GM18526 (cell line): ENCODE data around the gene TBC1D3B.

Experiments used
- POLR2A ChIP-seq: IDR thresholded peaks from 3 replicates; pipeline ENCODE4 v1.6.1; 2011; ENCODE audit not compliant: insufficient read length; ENCODE audit errors: extremely low read depth

TBC1D3B gene

DNA sequence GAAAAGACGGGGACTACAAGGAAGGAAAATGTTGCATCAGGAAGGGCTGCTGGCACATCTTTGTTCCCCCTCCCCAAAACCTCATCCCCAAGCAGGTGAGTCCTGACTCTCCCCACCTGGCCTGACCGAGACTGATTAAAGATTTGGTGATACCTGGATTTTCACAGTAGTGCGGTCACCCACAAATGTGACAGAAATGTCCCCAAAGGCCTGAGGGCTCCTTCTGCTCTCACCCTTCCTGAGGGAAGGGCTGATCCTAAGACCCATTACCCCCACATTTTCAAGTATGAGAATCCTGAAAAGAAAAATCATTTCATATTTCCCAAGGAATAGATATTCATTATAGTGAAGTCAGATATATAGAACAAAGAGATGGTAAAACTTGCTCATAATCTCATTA lies 28.8 kb downstream of the TBC1D3B start:
- no peak for TF ChIP-seq POLR2A

DNA sequence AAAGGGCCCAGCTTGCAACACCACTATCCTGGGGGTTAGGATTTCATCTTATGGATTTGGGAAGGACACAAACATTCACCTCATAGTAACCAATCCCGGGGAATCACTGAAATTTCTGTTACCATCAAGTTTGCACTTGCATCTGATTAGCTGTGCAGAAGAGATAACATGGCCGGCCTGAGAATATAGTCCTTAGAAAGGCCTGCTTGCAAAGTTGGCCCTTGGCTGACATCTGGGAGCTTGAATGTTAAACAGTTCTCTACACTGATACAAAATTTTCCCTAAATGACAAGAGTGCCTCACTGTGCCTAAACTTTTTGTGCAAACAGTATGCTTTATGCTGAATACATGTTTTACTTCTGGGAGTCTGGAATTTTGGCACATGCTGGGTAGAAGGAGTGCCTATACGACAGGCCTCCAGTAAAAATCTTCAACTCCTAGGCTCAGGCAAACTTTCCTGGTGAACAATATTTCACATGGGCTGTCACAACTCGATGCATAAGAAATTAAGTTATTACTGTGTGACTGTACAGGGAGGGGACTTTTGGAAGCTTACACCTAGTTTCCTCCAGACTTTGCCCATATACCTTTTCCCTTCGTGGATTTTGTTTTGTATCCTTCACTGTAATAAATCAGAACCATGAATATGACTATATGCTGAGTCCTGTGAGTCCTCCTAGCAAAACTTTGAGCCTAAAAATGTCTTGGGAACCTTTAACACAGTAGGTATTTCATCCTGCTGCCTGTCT lies 31.3 kb downstream of the TBC1D3B start:
- no peak for TF ChIP-seq POLR2A

DNA sequence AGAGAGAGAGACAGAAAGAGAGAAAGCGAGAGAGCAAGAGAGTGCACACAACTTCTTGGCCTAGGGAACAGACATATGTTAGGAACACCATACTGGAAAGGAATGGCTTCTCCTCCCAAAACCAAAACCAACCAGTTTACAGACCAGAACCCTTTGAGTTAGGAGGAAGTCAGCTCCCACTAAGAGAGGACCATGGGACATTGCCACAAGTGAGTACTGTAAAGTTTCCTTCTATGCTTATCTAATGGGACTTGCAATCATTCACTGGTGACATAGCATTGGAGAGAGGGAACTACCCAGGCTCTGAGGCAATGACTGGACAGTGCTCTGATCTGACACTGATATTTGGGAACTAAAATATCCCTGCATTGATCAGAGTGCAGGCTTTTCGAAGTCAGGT lies 32.4 kb downstream of the TBC1D3B start:
- no peak for TF ChIP-seq POLR2A

DNA sequence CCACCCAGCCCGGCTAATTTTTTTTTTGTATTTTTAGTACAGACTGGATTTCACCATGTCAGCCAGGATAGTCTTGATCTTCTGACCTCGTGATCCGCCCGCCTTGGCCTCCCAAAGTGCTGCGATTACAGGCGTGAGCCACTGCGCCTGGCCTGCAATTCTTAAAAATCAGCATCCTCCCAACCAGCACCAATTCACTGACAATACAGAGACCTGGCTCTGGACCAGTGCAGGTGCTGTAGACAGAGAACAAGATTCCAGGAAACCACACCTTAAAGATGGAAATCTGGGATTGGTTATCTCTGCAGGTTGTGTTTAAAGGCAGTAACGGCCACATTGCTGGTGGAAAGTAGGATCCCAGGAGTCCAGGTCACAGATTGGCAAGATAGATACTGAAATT lies 33.6 kb downstream of the TBC1D3B start:
- no peak for TF ChIP-seq POLR2A

DNA sequence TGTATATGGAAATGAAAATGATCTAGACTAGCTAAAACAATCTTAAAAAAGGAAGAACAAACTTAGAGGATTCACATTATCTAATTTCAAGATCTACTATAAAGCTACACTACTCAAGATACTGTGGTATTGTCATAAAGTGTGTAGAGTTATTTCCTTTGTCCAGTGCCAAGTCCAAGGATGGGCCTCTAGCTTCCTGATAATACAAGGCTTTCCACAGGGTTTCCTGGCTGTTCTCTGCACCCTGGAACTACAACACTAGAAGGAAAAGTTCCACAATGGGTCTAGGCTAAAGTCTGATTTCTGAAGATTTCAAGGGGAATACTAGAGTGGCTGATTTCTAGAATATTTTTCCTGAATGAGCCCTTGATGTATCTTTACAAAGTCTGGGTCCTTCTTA lies 34.2 kb downstream of the TBC1D3B start:
- TF ChIP-seq POLR2A, result no peak

DNA sequence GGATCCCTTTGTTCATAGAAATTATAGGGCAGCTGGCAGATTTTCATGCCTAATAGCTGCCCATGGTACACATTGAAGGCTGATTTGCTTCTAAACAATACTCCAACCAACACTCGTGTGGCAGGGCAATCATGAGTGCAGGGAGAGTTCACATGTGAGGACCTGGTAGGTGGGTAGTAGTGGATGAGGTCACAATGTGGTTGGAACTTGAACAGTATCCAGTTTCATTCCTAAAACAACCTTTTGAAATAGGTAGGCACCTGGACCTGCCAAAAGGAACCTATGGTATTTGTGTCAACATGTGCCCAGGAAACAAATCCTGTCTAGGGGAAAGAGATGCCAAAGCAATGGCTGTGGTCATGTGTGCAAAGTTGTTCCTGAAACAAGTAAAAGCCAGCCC lies 40.0 kb downstream of the TBC1D3B start:
- TF ChIP-seq POLR2A, result no peak

DNA sequence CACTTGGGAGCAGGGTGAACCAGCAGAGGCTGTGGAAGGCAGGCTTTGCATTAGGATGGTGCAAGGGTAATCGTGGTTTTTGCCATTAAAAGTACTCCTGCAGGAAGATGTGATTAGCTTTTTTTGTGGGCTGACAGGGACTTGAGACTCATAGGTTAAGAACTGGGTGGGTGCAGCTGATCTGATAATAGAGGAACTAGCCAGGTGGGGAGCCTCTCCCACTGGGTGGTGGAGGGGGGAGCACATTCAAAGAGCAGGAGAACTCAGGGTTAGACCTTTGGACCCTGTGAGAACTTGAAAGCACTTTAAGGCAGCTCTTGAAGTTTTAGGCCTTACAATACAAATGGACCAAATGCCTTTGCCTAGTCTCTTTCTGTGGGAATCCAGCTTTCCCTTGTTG lies 40.4 kb downstream of the TBC1D3B start:
- no peak for TF ChIP-seq POLR2A

DNA sequence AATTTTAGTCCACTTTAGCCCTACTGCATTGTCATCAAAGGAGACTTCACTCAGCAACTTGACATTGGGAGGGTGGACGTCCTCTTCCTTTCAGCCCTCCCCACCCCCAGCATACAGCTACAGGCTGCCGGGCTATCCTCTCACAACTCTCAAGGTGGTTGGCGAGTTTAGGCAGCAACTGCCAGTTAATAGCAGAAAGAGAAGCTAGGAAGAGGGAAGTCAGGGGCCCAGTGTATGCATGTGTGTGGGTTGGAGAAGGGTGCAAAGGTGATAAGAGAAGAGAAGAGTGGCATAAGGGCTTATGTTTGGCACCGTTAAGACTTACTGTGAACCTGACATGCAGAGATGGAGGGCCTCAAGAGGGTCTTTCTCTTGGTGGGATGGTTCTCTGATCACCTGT lies 41.0 kb downstream of the TBC1D3B start:
- TF ChIP-seq POLR2A, result no peak

DNA sequence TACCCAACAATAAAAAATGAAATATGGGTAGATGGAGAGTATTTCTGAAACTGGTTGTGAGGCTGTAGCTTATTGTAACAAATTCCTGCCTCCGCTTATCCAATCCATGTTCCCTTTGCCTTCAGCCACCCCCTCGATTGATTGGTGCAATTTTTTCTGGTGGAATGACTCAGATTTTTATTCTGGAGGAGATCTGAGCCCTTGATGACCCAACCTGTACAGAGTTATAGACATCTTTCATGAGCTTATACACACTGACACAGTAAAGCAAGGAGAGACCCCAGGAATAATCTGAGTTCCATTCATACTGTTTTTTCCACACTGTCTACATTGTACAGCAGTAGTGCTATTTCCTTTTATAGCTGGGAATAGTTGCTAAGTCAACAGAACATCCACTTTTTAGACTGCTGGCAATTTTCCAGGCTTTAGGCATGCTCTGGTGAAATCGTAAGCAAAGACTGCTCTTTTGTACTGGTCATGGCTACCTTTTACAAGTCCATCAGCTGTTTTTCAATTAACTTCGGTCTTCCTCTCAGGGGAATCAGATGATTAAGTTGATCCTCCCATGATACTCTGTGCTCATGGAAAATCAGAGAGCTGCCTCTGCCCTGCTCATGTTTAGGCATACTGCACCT lies 42.7 kb downstream of the TBC1D3B start:
- TF ChIP-seq POLR2A, result no peak

DNA sequence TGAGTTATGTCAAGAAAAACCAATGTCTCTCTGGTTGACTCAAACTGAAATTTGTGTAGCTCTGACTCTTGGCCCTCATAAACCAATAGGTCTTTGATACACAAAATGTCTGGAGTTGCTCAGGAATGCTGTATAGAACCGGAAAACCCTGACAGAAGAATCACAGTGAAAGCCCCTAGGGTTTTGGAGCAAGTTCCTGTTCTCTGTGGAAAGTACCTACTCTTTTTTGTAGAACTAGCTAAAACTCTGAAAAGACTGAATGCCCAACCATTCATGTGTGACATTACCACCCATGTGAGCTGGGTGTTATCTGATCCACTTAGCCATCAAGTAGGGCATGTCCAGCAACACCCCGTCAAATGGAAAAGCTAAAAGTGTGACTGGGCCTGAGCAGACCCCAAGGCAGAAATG lies 44.0 kb downstream of the TBC1D3B start:
- no peak for TF ChIP-seq POLR2A

DNA sequence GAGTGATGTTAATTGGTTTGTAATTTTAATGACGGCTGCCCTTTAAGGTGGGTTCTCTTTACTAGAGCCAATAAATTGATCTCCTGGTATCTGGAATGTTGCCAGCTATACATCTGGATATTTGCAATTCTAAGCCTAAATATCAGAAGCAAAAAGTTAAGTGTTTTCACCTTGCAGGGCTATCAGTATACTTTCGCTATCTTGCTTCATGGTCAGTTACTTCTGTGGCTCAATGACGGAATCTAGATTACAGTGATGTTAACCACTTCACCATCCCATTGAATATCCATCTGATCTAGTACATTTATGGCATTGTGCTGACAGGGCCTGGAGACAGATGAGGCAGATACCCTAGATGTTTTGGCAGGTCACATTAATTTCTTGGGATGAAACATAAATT lies 44.5 kb downstream of the TBC1D3B start:
- no peak for TF ChIP-seq POLR2A

DNA sequence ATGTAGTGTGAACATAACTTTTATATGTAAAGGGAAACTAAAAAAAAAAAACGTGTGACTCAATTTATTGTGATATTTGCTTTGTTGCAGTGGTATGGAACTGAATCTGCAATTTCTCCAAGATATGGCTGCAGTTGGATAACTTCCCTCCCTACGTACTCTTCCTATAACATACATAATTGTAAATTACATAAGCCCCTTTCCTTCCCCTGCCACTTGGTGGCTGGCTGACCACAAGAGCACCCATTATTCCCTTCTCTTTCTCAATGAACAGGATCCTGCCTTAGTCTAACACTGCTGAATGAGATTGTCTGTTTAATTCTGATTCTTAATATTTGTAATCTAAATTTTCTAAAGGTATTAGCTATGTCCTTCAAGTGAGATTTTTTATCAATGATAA lies 45.0 kb downstream of the TBC1D3B start:
- TF ChIP-seq POLR2A, result no peak

DNA sequence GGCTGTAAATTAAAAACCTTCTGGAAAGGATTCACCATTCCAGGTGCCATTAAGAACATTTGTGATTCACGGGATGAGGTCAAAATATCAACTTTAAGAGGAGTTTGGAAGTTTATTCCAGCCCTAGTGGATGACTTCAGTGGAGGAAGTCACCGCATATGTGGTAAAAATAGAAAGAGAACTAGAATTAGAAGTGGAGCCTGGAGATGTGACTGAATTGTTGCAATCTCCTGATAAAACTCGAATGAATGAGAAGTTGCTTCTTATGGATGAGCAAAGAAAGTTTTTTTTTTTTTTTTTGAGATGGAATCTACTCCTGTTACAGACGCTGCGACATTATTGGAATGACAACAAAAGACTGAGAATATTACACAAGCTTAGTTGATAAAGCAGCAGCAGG lies 46.1 kb downstream of the TBC1D3B start:
- TF ChIP-seq POLR2A, result no peak

DNA sequence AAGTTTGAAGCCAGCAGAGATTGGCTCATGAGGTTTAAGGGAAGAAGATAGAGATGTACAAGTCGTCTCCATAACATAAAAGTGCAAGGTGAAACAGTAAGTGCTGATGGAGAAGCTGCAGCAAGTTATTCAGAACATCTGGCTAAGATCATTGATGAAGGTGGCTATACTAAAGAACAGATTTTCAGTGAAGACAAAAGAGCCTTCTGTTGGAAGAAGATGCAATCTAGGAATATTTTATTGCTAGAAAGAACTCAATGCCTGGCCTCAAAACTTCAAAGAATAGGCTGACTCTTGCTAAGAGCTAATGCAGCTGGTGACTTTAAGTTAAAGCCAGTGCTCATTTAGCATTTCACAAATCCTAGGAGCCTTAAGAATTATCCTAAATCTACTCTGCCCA lies 46.8 kb downstream of the TBC1D3B start:
- TF ChIP-seq POLR2A, result no peak

DNA sequence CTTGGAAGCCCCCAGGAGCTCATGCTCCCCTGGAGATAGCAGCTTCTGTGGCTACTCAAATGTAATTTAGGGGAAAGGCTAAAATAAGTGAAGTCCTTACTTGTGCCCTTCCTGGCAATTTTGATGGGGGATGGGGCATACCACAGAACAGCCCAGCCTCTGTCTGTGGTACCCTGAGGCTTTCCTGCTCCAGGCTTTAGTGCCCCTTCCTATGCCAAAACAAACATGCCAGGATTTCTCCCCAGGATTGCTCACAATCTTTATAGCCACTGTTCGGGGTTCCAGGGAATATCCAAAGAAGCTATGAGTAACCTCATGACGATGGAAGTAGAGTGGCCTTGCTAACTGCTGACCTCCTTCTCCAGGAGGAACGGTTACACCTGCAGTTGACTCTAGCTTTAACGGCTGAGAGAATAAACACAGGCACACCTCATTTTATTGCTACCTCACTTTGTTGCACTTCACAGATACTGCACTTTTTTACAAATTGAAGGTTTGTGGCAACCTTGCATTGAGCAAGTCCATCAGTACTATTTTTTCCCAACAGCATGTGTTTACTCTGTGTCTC lies 47.9 kb downstream of the TBC1D3B start:
- no peak for TF ChIP-seq POLR2A

DNA sequence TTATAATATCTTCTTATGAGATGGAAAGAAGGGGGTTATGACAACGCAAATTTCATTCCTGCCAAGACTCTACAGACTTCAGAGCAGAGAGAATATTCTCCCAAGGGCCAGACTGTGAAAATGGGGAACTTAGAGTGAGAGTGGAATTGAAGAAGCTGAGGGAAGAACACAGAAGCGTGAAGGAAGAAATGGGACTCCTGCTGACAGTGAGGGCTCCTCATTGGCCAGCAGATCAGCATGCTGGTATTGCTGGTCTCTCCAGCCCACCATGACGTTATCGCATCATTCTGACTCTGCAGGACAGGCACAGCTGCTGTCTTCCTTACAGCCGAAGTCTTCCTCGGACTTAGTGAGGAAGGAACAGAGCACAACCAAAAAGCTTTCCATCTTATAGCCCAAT lies 48.5 kb downstream of the TBC1D3B start:
- no peak for TF ChIP-seq POLR2A
